Hematopoietic multipotent progenitor cell treated with erythropoietin and hydrocortisone succinate and interleukin-3 and kit ligand, for 17 days (in vitro differentiated cells): ENCODE measurements around the gene SLC4A2.

Experiments used
- DNase-seq: peaks from one replicate; pipeline ENCODE4 v3.0.0-alpha.2; 2015; ENCODE audit warnings: low spot score

SLC4A2 gene

GRCh38 chr7:151080067-151080521 lies 20.7 kb downstream of the SLC4A2 start:
- no peak for DNase-seq

DNA sequence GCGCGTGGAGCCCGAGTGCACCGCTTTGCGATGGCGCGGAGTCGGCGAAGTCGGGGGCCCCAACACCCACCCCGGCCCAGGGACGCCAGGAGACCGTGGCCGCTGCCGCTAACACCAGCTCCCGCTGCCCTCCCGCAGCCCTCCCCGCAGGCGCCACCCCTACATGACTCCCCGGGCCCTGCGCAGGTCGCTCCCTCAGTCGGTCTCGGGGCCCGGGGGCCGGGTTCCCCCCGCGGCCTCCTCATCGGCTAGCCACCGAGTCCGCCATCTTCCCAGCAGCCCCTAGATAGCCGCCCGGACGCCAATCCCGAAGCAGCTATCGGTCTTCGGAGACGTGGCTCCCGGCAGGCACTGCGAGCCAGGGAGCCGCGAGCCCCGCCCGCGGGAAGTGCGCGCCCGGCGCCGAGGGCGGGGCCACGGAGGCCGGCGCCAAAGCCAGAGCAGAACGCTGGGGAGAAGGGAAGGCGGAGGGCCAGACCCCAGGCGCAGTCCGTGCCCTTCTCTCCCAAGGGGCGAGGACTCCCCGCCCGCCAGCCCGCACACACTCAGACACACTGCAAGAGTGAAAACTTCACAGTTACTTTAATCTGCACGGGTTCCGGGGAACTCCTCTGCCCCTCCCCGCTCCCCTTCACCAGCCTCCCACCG lies 21.3 kb downstream of the SLC4A2 start, which contains the start of gene FASTK:
TSS of gene FASTK (minus strand) at position 288 of the 648 bp plus-strand sequence. CDS start at position 245, 43 bp downstream.
- peak; percentile 91 for DNase-seq

GRCh38 chr7:151081170-151082101 lies 22.0 kb downstream of the SLC4A2 start:
- DNase-seq: no peak

DNA sequence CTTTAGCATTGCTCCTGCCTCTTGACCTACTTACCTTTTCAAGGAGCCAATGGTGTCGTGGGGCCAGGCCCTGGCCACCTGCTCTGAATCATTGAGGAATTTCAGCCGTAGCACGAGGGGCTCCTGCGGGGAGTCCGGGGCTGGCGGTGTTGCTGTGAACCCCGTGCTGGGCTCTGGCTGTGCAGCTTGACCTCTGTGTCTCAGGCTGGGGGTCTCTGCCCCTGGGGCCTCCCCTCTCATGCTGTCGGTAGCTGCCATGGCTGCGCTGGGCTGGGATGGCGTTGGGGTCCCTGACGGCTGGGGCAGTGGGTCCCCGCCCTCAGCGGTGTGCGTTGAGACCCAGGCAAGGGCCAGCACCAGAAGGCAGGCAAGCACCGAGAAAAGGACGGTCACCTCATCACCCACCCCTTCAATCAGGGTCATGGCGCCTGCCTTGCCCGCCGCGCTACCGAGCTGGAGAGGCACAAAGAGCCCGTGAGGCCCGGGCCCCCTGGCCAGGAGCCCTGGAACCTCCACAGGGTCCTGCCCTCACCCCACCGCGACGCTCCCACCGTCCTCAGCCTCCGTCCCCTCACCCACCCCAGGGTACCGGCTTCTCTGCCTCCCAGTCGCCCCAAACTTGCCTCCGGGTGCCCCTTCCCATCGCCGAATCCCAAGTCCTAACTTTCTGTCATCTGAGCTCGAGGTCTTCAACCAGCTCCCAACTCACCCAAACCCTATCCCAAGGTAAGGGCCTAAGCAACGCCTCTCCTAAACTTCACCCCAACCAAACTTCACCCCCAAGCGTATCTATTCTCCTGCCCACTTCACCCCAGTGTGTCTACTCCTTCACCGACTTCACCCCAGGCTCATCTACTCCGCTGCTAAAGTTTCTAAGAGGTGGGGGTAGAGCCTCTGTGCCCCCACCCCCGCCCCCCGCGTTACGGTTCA lies 23.0 kb downstream of the SLC4A2 start:
- no peak for DNase-seq

DNA sequence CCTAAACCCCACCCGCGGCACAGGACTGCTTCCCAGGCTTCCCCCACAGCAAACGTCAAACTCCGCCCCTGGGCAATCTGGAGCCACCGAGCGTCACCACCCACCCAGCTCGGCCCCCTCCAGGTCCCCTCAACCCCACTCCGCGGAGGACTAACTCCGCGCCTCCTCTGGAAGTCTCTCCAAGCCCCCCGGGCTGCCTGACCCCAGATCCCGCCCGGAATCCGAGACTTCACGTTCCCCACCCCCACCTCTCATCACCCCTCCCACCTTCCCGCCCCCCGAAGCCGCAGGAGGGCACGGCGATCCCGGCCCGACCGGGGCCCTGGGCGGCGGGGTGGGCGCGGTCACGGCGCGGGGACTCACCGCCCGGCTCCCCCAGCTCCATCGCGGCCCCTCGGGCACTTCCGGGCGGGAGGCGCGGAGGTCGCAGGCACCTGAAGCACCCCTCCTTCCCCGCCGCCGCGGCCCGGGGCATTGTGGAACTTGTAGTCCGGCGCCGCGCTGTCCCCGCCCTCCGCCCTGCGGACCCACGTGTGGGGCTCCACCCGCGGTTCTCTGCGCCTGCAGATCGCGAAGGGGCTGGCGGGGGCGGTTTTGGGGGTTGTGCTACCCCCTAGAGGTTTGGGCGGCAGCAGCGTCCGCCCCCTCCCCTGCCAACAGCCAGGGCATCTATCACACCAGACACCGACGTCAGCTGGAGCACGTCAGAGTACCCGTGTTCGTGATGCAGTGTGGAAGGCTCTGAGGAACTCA lies 23.9 kb downstream of the SLC4A2 start, which contains the start of gene TMUB1:
TSS of gene TMUB1 (minus strand) at position 423 of the 753 bp plus-strand sequence. CDS start 930 bp downstream, outside the sequence.
- DNase-seq: peak; percentile 68

DNA sequence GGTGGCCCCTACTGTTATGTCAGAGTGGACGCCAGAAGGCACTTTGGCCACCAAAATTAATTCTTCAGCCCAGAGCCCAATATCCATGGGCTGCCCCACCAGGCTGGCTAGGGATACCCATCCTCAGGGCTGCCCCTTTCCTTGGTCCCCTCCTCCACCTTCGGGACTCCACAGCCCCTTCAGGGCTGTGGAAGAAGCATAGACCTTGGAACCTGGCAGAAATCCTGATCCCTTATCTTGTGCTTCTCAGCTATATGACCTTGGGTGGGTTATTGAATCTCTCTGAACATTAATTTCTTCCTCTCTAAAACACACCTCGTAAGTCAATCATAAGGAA lies 24.4 kb downstream of the SLC4A2 start:
- no peak for DNase-seq

GRCh38 chr7:151085329-151085690 lies 25.9 kb downstream of the SLC4A2 start:
- no peak for DNase-seq

GRCh38 chr7:151085691-151086620 lies 26.6 kb downstream of the SLC4A2 start, which contains the start of gene AGAP3:
TSS of gene AGAP3 (plus strand) at chr7:151086475. CDS start at chr7:151086742, 267 bp downstream.
- peak; percentile 34 for DNase-seq

GRCh38 chr7:151086802-151087244 lies 27.4 kb downstream of the SLC4A2 start:
- no peak for DNase-seq

- no peak for DNase-seq
Observed at GRCh38 chr7:151087245-151088018, 28.0 kb downstream of the SLC4A2 start.

GRCh38 chr7:151088019-151088855 lies 28.8 kb downstream of the SLC4A2 start:
- no peak for DNase-seq

DNA sequence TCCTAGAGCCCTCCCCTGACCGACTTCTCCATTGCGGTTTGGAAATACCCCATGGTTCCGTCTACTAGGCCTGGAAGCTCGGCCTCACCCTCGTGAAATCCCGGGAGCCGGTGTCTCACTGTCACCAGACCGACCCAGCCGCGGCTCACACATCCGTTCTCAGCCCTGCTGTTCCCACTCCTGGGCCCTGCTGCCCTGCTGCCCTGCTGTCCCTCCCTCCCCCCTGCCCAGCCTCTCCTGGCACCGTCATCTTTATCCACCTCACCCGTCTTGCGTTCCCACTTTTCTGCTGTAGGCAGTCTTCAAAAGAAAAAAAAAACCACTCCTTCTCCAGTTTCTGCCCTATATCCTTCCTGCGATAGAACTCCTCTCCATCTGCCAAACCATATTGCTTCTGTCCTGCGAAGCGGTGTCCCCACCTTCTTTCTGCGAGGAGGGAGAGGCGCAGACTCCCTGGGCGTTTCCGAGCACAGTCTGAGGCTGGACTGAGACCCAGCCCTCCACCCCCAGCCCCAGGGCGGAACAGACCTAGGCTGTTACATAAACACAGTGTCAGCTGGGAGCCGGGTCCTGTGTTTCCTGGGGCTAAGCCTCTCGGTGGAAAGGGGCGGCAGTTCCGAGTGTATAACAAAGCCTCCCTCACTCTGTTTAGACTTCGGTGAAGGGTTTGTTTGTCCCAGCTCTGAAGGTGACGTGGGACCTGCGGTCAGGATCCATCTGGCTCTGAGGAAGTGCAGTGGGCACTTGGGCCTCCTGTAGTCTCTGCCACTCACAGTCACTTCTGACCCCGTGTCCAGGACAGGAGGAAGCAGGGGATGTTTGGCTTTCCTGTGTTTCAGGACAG lies 29.7 kb downstream of the SLC4A2 start:
- no peak for DNase-seq

DNA sequence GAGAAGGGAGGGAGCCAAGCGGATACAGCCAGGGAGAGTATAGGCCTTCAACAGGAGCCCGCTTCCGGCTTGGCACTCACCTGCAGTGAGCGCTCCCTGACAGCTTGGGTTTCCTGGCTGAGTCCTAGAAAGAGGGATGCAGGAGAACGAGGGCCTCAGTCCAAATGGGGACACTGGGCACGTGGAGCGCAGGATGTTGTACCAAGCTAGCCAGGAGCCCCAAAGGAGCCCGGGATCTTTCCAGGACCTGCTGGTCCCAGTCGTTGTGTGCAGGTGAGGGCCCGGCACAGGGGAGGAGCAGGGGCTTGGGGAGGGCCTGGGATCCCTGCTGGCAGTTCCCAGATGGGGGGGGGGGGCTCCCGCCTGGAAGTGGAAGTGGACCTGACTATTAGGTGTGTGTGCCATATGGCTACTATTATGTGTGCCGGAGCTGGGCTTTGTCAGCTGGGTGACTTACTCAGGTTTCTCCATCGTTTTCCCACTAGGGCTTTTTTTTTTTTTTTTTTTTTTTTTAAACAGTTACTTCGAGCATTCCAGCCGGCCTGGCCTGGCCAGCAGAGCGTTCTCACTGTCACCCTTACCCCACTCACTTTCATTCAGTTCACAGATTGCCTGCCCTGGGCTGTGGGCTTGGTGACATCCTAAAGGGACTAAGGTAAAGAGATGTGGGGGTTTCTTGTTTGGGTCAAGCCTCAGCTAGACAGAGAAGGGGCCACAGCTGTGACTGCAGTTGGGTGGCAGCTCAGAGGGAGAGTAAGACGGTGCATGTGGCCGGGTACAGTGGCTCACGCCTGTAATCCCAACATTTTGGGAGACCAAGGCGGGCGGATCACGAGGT lies 30.7 kb downstream of the SLC4A2 start:
- DNase-seq: no peak

DNA sequence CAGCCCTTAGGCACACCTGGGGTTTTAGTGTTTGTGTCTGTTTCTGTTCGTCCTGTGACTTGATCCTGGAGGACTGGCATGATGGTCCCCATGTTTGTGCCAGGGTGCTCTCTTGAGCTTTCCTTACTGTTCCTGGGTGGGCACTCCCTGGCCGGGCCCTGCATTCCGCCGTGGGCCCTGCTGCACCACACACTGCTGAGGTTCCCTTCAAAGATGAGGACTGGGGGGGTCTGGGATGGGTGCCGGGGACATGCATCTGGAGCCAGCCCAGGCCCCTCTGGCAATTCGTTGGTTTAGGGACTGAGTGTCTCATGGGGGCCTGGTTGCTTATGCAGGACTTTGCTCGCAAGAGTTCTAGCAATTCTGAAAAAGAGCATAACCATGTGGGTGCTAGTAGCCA lies 31.6 kb downstream of the SLC4A2 start:
- no peak for DNase-seq

- no peak for DNase-seq
Observed at GRCh38 chr7:151091431-151091830, 32.0 kb downstream of the SLC4A2 start.

- DNase-seq: no peak
Observed at GRCh38 chr7:151091988-151092387, 32.6 kb downstream of the SLC4A2 start.
